ENCODE data around the gene LSP1. TPM values are rescaled to one million over a fixed set of nuclear protein-coding genes. Genes with fewer than 3 reads are reported as not detected.

The LSP1 gene
- total and polyA plus RNA-seq, 2 experiments from 2014 or later = 29.9 to 47.0 TPM

- peak overlapping the region; percentile 86 for H3K27ac ChIP-seq
- H2AFZ ChIP-seq = no peak overlapping the region
- H3K27me3 ChIP-seq = no peaks in the 10 kb centered on the region
Measured at GRCh38 chr11:1908618-1909017, 55.7 kb downstream of the LSP1 start.

GRCh38 chr11:1909524-1909923 lies 56.6 kb downstream of the LSP1 start:
- Histone ChIP-seq H3K4me3 (no peak overlapping the region), H3K9me3 (ENCODE audit: low read depth) (no peaks in the 10 kb centered on the region), H3K27ac (no peak overlapping the region), H3K9me2 (replicated peaks; ENCODE audit: insufficient read depth) (no peaks in the 10 kb centered on the region), H4K20me1 (ENCODE audit: insufficient read depth, poor library complexity, severe bottlenecking) (no peaks in the 10 kb centered on the region), H3K27me3 (no peaks in the 10 kb centered on the region), H3K79me2 (no peaks in the 10 kb centered on the region), H2AFZ (no peak overlapping the region), H3K4me1 (ENCODE audit: insufficient read depth) (peaks cover 23% of the 10 kb centered on the region), H3K4me2 (no peak overlapping the region), H3K36me3 (replicated peaks; ENCODE audit: insufficient read depth, low read depth) (no peaks in the 10 kb centered on the region)
- 97% methylated on average over 7 of the region's 7 CpGs for WGBS (ENCODE audit: low lambda C conversion rate, missing lambda C conversion rate)
- TF ChIP-seq EZH2 (IDR thresholded peaks at IDR 0.05; ENCODE audit: borderline replicate concordance) (no peak), EZH2phosphoT487 (IDR thresholded peaks at IDR 0.05; ENCODE audit: low read depth, severe bottlenecking, unreplicated experiment) (no peak), CTCF (IDR thresholded peaks at IDR 0.05; ENCODE audit: poor library complexity) (no peak)
- no peak for DNase-seq (ENCODE audit: low spot score)

More at GRCh38 chr11:1908618-1909017, 55.7 kb downstream of the LSP1 start:
- H3K4me3 ChIP-seq = no peak overlapping the region
- WGBS (ENCODE audit: low lambda C conversion rate, missing lambda C conversion rate) = 59% methylated on average over 9 of the region's 9 CpGs
- no peaks in the 10 kb centered on the region for H4K20me1 ChIP-seq (ENCODE audit: insufficient read depth, poor library complexity, severe bottlenecking)
- peak overlapping the region; percentile 44 for H3K4me2 ChIP-seq
- peaks cover 23% of the 10 kb centered on the region for H3K4me1 ChIP-seq (ENCODE audit: insufficient read depth)
- H3K36me3 ChIP-seq (replicated peaks; ENCODE audit: insufficient read depth, low read depth) = no peaks in the 10 kb centered on the region
- no peak for DNase-seq (ENCODE audit: low spot score)
- H3K9me2 ChIP-seq (replicated peaks; ENCODE audit: insufficient read depth) = no peaks in the 10 kb centered on the region
- TF ChIP-seq CTCF (IDR thresholded peaks at IDR 0.05; ENCODE audit: poor library complexity) (no peak), EZH2 (IDR thresholded peaks at IDR 0.05; ENCODE audit: borderline replicate concordance) (no peak), EZH2phosphoT487 (IDR thresholded peaks at IDR 0.05; ENCODE audit: low read depth, severe bottlenecking, unreplicated experiment) (no peak)
- no peaks in the 10 kb centered on the region for H3K79me2 ChIP-seq
- no peaks in the 10 kb centered on the region for H3K9me3 ChIP-seq (ENCODE audit: low read depth)

- no peaks in the 10 kb centered on the region for H3K36me3 ChIP-seq (replicated peaks; ENCODE audit: insufficient read depth, low read depth)
- H3K9me2 ChIP-seq (replicated peaks; ENCODE audit: insufficient read depth) = no peaks in the 10 kb centered on the region
- H3K27ac ChIP-seq = no peak overlapping the region
- 86% methylated on average over 13 of the region's 13 CpGs for WGBS (ENCODE audit: low lambda C conversion rate, missing lambda C conversion rate)
- peaks cover 10% of the 10 kb centered on the region for H3K4me1 ChIP-seq (ENCODE audit: insufficient read depth)
- H3K4me3 ChIP-seq = no peak overlapping the region
- no peaks in the 10 kb centered on the region for H4K20me1 ChIP-seq (ENCODE audit: insufficient read depth, poor library complexity, severe bottlenecking)
- H2AFZ ChIP-seq = no peak overlapping the region
- no peak overlapping the region for H3K4me2 ChIP-seq
- no peaks in the 10 kb centered on the region for H3K9me3 ChIP-seq (ENCODE audit: low read depth)
- DNase-seq (ENCODE audit: low spot score) = no peak
- TF ChIP-seq CTCF (IDR thresholded peaks at IDR 0.05; ENCODE audit: poor library complexity) (no peak), EZH2phosphoT487 (IDR thresholded peaks at IDR 0.05; ENCODE audit: low read depth, severe bottlenecking, unreplicated experiment) (no peak), EZH2 (IDR thresholded peaks at IDR 0.05; ENCODE audit: borderline replicate concordance) (no peak)
- H3K27me3 ChIP-seq = no peaks in the 10 kb centered on the region
- no peaks in the 10 kb centered on the region for H3K79me2 ChIP-seq
Measured at GRCh38 chr11:1912289-1912878, 59.5 kb downstream of the LSP1 start.
